Activated T-cell treated with anti-CD3 and anti-CD28 coated beads for 1 hour (primary cell): ENCODE measurements around the gene TMEM131.

Experiments used
- DNase-seq: peaks from one replicate; pipeline ENCODE4 v3.0.0-alpha.2; 2020; ENCODE audit warnings: low read depth

The TMEM131 gene

GRCh38 chr2:97739893-97740245 lies 255.9 kb downstream of the TMEM131 start:
- DNase-seq = no peak

DNA sequence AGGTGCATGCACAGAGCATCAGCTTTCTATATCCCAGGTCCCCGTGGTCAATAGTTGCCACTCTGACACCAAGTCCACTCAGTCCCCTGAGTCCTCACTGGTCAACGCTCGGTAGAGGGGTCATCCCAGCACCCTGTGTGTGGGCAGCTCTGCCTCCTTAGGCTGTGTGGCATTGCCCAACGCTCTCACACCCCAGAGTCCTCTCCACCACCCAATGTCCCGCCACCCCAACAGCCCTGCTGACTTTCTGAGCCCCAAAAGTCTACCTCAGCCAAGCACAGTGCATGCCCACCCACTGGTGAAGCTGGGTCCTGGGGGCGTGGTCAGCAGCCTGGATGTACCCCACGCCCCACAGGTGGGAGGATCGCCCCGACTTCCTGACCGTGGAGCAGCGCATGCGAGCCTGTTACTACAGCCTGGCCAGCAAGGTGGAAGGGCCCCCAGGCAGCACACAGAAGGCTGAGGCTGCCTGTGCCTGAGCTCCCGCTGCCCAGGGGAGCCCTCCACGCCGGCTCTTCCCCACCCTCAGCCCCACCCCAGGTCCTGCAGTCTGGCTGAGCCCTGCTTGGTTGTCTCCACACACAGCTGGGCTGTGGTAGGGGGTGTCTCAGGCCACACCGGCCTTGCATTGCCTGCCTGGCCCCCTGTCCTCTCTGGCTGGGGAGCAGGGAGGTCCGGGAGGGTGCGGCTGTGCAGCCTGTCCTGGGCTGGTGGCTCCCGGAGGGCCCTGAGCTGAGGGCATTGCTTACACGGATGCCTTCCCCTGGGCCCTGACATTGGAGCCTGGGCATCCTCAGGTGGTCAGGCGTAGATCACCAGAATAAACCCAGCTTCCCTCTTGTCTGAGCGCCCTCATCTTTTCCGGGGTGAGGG lies 256.5 kb downstream of the TMEM131 start:
- DNase-seq = no peak

DNA sequence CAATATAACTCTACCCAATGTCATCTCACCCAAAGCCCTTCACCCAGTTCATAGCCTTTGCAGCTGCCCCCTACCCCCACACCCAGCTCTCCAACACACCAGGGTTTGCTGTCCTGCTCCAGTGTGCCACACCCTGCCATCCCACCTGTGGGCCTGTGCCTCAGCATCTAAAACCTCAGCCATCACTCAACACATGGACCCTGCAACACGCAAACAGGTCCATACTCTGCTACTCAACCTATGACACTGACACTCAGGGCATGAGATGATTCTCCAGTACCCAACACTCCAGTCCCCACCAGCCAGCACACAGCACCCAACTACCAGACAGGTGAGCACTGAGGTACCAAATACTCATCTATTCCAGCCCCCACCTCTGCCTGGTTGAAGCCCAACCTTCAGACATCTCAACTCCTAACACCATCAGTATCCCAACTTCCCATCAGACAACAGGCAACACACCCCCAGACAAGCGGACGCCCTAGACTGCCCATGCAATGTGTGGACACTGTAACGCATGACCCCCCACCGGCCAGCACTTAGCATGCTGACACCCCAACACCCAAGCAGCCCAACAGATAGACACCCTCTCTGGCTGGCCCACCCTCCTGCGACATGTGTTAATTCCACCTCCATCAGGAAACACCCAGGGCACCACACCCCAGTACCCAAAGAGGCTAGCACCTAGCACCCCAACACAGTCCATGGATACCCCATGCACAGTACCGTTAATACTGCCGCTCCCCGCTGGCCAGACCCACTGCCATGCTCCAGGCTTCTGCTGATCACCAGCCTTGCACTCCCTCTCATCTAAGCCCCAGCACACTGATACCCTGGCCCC lies 257.3 kb downstream of the TMEM131 start:
- DNase-seq = no peak

- no peak for DNase-seq
Observed at GRCh38 chr2:97737421-97738178, 258.1 kb downstream of the TMEM131 start.

DNA sequence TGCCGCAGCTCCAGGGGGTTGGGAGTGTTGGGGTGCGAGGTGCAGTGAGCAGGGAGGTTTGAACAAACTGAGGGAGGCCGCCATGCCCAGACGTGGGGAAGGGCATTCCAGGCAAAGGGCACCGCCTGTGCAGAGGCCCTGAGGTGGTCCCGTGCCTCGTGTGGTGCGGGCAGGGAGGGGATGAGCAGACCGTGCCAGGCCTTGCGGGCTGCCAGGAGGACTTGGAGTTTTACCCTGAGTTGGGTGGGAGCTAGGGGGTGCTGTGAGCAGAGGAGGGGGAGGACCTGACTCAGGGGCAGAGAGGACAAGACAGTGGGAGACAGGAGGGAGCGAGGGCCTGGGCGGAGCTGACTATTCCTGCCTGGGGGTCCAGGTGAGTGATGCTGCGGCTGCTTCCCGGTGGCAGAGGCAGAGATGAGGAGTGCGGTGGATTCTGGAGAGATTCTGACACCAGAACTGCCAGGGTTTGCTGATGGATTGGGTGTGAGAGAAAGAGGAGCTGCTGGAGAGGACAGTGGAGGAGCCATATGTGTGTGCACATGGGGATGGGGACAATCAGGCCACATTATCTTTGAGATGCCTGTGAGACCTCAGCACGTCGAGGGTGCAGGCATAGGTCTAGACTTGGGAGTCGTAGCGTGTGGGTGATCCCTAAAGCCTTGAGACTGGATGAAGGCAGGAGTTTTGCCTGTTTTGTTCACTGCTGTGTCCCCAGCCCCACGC lies 259.0 kb downstream of the TMEM131 start:
- no peak for DNase-seq

DNA sequence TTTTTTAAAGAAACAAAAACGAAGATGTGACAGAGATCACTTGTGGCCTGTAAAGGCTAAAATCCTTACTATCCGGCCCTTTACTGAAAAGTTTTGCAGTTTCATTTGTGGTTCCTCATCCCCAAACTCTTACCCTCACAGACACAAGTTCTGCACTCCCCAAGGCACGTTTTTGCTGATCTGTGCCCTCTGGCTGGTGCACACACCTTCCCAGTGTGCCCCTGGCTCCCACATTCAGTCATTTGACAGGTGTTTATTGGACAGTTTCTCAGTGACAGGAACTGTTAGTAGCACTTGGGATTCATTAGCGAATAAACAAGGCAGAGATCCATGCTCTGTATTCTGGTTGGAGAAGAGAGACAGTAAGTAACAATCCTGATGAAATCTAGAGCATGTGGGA lies 259.6 kb downstream of the TMEM131 start:
- no peak for DNase-seq

DNA sequence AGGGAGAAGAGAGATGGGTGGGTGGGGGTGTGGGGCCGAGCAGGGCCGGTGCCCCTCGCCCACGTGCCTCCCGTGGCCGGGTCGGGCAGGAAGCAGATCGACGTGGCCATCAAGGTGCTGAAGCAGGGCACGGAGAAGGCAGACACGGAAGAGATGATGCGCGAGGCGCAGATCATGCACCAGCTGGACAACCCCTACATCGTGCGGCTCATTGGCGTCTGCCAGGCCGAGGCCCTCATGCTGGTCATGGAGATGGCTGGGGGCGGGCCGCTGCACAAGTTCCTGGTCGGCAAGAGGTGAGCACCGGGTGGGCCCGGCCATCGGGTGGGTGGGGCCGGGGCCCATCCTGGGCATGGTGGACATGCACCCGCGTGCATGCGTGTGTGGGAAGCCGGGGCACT lies 260.6 kb downstream of the TMEM131 start:
- DNase-seq = no peak

- DNase-seq = no peak
Observed at GRCh38 chr2:97734061-97735051, 261.4 kb downstream of the TMEM131 start.

GRCh38 chr2:97733341-97734035 lies 262.3 kb downstream of the TMEM131 start:
- no peak for DNase-seq

- DNase-seq = no peak
Observed at GRCh38 chr2:97732436-97733340, 263.1 kb downstream of the TMEM131 start.

GRCh38 chr2:97731274-97732020 lies 264.3 kb downstream of the TMEM131 start:
- no peak for DNase-seq

DNA sequence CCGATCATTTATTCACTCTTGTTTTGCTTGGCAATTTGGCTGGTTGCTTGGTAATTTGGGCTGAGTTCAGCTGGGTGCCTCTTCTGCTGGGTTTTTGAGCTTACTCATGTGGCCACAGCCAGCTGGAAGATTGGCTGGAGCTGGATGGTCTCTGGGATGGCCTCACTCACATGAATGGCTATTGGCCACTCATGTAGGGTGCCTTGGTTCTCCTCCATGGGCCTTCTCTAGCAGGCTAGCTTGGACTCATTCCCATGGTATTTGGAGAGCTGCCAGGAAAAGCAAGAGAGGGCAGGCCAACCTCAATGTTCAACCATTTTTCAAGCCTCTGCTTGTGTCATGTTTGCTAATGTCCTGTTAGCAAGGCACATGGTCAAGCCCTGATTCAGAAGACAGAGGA lies 265.5 kb downstream of the TMEM131 start:
- DNase-seq = no peak

- DNase-seq = no peak
Observed at GRCh38 chr2:97728091-97728731, 267.5 kb downstream of the TMEM131 start.

GRCh38 chr2:97727296-97727695 lies 268.5 kb downstream of the TMEM131 start:
- DNase-seq = no peak

DNA sequence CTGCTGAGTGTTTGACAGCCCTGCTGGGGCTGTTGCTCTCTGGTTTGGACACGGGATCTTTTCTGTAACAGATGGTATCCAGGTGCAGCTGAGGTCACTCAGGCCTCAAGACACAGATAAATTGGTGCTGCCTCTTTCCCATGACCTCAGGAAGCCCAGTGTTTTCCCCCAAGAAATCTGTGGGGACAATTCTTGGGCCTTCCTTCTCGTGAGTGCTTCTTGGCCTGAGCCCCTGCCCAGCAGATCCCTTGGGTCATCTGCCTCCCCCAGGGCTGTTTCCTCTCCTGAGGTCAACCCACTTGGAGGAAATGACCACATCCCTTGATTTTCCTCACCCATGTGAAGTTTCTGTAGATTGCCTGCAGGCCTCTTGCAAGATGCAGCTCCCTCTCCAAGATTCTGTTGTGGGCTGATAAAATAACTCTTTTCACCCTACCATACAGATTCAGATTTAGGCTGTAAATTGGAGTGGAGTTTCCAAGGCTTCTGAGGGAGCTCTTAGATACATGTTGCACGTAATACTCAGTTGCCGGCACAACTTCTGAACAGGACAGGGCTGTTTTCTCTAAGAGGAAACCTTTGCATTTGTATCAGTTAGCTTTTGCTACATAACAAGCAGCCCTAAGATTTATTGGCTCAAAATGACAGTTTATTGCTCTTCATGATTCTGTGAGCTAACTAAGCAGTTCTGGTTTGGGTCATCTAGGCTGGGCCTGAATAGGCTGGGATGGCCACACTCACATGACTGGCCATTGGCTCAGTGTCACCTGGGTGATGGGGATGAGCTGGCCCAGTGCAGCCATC lies 269.3 kb downstream of the TMEM131 start:
- DNase-seq = no peak

DNA sequence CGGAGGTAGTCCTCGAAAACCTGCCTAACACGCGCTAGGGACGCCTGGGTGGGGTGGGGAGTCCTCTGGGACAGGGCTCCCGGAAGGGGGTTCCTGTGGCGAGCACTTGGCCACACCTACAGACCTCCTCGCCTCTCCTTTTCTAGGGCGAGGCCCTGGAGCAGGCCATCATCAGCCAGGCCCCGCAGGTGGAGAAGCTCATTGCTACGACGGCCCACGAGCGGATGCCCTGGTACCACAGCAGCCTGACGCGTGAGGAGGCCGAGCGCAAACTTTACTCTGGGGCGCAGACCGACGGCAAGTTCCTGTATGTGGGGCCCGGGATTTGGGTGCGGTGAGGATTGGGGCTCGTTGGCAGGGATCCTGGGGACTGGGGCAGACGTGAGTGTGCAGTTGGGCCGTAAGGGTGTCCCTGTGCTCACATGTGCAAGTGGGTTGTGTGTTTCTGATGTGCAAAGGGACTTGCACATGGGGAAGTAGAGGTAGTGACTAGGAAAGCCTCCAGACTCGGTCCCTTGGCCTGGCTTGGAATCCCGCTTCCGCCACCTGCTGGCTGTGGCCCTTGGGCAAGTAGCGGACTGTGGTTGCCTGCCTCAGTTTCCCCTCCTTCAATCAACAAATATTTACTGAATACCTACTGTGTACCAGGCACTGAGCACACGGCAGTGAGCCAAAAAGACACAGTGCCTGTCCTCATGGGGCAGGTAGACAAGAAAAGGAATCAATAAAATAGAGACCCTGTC lies 270.6 kb downstream of the TMEM131 start:
- DNase-seq = no peak
